HUDEP-2 (cell line): Measurements from ENCODE around the gene KNSTRN.

Source experiments
- DNase-seq, 76 experiments: peaks; one replicate each; lab custom pipeline; 2025; ENCODE audit not compliant: unreplicated experiment in 76 of 76; lab: John Stamatoyannopoulos, UW

The KNSTRN gene

DNA sequence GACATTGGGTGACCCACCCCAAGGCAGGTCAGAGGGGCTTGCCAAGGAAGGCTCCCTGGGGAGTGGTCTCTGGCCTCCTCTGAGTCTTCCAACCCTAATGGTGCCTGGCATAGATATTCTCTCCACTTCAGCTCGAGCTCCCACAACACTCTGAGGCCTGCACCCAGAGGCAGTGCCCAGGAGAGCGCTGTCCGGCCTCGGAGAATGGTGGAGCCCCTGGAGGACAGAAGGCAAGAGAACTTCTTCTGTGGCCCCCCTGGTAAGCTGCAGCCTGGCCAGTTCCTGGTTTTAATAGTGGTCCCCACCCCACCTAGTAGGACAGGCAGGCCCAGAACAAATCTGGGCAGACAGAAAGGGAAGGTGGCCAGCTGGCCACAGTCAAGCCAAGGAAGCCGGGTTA lies 17.5 kb upstream of the KNSTRN start:
- no peak for DNase-seq

DNA sequence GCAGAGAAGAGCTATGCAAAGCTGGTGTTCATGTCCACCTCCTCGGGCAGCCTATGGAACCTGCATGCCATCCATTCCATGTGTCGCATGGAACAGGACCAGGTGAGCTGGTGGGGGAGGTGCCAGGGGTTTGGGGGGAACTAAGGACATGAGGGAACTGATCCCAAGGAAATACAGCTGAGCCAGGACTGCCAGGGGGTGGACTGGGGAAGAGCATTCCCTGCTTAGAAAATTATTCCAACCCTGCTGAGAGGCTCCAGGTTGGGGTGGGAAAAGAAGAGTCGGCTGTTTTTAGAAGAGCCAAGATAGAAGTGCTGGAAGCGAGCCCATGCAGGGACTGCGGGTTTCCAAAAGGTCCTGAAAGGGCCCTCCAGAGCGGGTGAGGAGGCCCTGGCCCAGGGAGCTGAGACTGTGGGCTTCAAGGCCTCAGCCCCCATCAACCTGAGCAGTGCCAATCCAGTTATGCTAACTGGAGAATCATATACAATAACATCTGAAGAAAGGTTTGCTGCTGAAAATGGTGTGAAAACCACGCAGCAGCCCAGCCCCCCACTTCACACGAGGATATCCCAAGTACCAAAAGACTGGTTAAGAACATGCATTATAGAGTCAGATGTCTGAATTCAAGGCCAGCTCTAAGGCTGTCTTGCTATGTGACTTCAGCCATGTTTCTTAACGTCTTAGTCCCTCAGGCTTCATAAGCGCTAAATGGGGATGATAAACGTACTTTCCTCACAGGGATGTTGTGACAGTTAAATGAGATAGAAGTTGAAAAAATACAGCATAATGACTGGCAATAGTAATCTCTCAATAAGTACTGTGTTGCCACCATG lies 16.7 kb upstream of the KNSTRN start:
- DNase-seq = no peak

DNA sequence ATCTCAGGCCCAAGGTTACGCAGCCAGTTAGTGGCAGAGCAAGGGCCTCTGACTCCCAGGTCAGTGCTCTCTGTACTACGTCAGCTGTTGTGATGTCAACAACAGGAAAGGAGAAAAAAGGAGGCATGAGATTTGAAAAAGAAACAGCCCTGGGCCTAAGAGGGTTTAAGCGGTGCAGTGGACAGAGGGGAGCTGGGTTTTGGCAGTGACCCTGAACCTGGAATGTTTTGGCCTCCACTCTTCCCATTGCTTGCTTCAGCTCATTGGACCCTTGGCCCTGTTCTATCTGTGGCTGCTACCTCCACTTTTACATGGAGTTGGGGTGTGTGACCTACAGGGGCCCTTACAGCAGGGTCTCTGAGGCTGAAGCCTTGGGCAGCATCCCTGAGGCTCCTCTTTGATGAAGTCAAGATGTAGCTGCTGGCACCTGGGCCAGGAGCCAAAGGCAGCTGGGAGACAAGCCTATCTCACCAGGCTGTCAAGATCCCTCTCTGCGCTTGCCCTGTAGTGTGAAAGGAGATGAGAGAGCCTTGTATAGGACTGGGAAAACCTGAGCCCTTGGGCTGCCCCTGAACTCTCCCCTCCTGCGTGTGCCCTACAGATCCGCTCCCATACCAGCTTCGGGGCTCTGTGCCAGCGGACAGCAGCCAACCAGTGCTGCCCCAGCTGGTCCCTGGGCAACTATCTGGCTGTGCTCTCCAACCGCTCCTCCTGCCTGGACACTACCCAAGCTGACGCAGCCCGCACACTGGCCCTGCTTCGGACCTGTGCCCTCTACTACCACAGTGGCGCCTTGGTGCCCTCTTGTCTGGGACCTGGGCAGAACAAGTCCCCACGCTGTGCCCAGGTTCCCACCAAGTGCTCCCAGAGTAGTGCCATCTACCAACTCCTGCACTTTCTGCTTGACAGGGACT lies 15.8 kb upstream of the KNSTRN start:
- DNase-seq = peak in 63 of 76 experiments; percentile 12 to 84 (median 50)

DNA sequence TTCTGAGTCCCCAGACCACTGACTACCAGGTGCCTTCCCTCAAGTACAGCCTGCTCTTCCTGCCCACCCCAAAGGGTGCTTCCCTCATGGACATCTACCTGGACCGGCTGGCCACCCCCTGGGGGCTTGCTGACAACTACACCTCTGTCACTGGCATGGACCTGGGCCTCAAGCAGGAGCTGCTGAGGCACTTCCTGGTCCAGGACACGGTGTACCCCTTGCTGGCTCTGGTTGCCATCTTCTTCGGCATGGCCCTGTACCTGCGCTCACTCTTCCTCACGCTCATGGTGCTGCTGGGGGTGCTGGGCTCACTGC lies 15.2 kb upstream of the KNSTRN start:
- no peak for DNase-seq

DNA sequence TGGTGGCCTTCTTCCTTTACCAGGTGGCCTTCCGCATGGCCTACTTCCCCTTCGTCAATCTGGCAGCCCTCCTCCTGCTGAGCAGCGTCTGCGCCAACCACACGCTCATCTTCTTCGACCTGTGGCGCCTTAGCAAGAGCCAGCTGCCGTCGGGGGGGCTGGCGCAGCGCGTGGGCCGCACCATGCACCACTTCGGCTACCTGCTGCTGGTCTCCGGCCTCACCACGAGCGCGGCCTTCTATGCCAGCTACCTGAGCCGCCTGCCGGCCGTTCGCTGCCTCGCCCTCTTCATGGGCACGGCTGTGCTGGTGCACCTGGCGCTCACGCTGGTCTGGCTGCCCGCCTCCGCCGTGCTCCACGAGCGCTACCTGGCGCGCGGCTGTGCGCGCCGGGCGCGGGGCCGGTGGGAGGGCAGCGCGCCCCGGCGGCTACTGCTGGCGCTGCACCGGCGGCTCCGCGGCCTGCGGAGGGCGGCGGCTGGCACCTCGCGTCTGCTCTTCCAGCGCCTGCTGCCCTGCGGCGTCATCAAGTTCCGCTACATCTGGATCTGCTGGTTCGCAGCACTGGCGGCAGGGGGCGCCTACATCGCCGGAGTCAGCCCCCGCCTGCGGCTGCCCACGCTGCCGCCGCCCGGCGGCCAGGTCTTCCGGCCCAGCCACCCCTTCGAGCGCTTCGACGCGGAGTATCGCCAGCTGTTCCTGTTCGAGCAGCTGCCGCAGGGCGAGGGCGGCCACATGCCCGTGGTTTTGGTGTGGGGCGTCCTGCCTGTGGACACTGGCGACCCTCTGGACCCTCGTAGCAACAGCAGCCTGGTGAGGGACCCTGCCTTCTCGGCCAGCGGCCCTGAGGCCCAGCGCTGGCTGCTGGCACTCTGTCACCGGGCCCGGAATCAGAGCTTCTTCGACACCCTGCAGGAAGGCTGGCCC lies 14.6 kb upstream of the KNSTRN start:
- DNase-seq = peak in 73 of 76 experiments; percentile 27 to 91 (median 80)

DNA sequence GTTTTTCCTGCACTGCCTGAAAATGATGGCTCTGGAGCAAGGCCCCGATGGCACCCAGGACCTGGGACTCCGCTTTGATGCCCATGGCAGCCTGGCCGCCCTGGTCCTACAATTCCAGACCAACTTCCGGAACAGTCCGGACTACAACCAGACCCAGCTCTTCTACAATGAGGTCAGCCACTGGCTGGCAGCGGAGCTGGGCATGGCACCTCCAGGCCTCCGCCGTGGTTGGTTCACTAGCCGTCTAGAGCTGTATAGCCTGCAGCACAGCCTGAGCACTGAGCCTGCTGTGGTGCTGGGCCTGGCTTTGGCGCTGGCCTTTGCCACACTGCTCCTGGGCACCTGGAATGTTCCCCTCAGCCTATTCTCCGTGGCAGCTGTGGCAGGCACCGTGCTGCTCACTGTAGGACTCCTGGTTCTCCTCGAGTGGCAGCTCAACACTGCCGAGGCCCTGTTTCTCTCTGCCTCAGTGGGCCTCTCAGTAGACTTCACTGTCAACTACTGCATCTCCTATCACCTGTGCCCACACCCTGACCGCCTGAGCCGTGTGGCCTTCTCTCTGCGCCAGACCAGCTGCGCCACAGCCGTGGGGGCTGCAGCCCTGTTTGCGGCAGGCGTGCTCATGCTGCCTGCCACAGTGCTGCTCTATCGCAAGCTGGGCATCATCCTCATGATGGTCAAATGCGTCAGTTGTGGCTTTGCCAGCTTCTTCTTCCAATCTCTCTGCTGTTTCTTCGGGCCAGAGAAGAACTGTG lies 13.6 kb upstream of the KNSTRN start:
- no peak for DNase-seq

DNA sequence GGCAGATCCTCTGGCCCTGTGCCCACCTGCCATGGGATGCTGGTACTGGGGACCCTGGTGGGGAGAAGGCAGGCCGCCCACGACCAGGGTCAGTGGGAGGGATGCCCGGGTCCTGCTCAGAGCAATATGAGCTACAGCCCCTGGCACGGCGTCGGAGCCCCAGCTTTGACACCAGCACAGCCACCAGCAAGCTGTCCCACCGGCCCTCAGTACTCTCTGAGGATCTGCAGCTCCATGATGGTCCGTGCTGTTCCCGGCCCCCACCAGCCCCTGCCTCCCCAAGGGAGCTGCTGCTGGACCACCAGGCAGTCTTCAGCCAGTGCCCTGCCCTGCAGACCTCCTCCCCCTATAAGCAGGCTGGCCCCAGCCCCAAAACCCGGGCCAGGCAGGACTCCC lies 13.0 kb upstream of the KNSTRN start:
- DNase-seq = no peak

DNA sequence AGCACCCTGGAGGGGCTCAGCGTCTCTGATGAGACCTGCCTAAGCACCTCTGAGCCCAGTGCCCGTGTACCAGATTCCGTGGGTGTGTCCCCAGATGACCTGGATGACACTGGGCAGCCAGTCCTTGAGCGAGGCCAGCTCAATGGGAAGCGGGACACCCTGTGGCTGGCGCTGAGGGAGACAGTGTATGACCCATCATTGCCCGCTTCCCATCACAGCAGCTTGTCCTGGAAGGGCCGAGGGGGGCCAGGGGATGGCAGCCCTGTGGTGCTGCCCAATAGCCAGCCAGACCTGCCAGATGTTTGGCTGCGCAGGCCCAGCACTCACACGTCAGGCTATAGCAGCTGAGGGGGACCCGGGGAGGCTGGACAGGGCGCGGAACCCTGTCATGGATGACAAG lies 12.6 kb upstream of the KNSTRN start:
- no peak for DNase-seq

DNA sequence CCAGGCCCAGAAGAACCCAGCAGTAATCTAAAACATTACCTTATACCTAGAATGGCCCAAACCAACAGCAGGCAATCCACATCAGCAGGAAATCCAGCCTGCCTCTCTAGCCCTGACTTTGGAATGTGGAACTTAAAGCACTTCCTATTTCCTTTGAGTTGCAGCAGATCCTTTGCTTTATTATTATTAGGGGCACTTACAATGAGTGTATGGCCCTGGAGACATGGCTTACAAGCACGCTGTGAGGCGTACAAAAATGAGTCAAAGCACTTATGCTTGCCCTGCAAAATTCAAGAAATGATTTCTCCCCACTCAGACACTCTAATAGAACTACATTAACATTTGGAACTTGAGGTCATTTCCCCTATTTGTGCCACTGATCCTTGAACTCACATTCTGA lies 9.5 kb upstream of the KNSTRN start:
- DNase-seq = no peak

DNA sequence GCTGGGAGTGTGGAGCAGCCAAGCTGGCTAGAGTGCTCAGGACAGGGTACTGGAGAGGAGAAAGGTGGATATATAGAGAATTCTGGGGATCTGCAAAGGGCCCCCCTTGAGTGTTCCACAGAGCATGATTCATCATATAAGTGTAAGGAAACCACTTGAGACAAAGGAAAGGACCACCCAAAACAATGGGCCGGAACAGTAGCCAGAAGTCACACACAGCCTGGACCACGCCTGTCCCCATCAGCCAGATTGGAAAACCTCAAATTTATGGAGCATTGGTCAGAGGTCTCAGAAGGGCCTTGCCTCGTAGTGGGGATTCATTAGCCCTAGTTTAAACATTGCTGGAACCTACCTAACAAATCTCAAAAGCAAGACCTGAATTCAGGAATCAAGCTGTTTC lies 4.9 kb upstream of the KNSTRN start:
- DNase-seq = no peak

DNA sequence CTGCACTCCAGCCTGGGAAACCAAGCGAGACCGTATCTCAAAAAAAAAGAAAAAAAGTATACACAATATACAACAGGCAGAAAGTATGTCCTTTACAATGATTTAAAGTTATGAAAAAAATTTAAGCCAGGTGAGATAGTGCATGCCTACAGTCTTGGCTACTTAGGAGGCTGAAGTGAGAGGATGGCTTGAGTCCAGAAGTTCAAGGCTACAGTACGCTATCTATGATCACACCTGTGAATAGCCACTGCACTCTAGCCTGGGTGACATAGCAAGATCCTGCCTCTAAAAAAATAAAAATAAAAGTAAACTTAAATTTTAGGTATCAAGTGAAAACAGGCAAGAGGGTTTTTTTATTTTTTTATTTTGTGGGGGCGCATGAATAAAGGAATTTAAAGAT lies 3.1 kb upstream of the KNSTRN start:
- DNase-seq = peak in 1 of 76 experiments; percentile 12

DNA sequence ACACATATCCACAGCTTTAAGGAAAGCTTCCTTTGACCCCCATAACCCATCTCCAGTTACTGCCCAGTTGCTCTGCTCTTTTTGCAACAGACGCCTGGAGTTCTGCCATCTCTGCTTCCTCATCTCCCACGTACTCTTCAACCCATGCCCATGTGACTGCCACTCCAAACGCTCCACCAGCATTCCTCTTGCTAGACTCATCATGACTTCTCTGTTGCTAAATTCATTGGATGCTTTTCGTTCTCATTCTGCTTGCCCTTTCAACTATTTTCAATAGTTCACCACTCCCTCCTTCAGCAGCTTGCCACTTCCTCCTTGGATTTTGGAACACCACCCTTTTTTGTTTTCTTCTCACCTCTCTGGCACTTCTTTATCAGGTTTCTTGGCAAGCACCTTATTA lies 2.7 kb upstream of the KNSTRN start:
- DNase-seq = peak in 13 of 76 experiments; percentile 5 to 43 (median 15)

DNA sequence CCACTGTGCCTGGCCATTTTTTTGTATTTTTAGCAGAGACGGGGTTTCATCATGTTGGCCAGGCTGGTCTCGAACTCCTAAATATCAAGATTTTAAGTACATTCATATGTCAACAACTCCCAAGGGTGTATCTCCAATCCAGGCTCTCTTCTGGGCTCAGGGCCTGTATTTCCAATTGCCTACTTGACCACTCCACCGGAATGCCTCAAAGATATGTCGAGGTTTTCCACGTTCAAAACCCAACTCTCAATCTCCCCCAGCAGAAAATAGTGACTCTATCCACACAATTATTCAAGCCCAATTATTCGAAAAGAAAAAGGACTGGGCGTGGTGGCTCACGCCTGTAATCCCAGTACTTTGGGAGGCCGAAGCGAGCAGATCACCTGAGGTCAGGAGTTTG lies 1.9 kb upstream of the KNSTRN start:
- no peak for DNase-seq

DNA sequence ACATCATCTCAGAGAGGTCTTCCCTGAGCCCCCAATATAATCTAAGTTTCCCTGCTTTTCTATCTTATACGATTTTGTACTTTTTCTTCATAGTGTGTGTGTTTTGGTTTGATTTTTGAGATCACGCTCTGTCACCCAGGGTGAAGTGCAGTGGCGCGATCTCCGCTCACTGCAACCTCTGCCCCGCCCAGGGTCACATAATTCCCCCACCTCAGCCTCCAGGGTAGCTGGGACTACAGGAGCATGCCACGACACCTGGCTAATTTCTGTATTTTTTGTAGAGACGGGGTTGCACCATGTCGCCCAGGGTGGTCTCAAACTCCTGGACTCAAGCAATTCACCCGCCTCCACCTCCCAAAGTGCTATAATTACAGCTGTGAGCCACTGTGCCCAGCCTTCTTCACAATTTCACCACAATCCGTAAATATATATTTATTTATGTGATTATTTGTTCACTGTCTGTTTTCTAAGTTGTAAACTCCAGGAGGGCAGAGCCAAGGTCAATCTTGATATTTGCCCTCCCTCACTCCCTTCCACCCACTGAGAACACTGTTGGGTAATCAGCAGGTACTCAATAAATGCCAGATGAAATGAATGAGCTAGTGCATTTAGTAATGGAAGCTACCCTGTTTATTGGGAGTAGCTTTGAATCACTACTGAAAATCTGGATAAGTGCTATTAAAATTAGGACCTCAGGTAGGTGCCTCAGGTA lies 547 bp upstream of the KNSTRN start:
- no peak for DNase-seq

DNA sequence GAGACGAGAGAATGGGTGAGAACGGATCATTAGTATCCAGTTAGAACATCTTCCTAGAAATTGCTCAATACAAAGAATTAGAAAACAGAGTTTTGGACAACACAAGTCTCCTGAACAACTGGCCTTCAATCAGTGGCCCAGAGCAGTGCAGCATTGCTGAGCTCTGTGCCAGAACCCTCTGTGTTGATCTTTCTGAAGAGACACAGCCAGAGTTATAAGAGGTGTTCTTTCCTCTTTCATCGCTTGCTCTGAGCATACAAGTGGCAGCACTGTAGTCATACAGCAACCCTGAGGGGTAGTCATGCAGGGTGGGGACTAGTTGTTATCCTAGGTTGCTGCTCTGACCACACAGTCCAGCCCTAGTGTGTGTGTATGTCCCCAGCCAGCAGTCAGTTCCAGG lies 4.0 kb downstream of the KNSTRN start:
- no peak for DNase-seq

DNA sequence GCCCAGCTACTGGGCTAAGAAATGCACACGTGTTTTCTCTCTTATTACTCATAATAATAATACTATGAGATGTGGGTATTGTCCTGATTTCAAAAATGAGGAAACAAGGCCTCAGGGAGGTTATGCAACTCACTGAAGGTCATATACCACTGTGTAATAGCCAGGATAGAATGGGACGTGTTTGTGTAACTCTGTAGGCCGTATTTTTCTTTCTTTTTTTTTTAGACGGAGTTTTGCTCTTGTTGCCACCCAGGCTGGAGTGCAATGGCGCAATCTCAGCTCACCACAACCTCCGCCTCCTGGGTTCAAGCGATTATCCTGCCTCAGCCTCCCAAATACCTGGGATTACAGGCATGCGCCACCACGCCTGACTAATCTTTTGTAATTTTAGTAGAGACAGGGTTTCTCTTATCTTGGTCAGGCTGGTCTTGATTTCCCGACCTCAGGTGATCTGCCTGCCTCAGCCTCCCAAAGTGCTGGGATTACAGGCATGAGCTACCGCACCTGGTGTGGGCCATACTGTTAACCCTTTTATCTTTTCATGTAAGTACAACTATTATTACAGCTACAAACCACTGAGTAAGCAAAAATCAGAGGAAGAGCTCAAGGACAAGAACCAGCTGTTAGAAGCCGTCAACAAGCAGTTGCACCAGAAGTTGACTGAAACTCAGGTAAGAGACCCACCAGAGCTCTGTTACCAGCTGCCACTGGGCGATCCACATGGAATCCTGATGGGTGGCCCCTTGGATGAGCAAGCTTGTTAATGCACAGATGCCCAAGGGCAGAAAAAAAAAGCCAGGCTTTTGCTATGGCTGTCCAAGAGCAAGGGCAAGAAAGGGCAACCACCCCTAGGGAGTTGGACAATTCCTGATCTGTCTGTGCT lies 6.7 kb downstream of the KNSTRN start:
- DNase-seq = no peak

DNA sequence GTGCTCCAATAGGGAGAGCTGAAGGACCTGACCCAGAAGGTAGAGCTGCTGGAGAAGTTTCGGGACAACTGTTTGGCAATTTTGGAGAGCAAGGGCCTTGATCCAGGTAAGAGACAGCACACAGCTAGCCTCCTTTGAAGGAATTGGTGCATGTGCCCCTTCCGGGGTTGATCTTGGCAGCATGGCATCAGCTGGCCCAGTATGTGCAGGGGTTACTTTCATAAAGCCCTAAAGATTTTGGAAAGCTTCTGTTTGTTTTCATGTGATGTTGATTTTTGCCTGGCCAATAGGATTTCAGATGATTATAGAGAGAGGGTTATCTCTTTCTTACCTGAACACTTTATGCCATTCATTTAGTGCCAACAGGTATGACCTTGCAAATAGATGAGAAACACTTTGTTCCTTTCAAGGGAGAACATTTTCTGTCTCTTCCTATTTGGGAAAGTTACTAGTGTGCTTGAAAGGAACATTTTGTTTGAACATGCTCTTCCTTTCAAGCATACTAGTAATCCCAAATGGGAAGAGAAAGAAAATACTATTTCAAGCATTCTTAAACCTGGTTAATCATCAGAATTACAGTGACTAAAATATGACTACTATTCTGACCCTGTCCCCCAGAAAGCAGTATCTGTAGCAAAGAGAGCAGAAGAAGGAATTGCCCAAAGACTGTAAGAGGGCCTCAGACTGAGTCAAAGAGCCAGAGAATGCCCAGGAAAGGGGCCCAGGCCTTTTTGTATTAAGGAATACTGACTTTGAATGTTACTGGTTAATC lies 7.5 kb downstream of the KNSTRN start:
- DNase-seq = no peak
